ENCODE measurements around the gene PLEKHM1.
"Not testable (repeated sequence)": the region's sequence is repeated elsewhere in the genome, so short reads cannot be mapped to it uniquely, and the experiment has no call there.

Gene PLEKHM1

GRCh38 chr17:45460422-45460821 is 30.1 kb downstream of the PLEKHM1 start:
- not testable (repeated sequence) for DNase-seq

- not testable (repeated sequence) for DNase-seq
These were observed 36.2 kb downstream of the PLEKHM1 start for GRCh38 chr17:45454341-45454740.

GRCh38 chr17:45453731-45454130 is 36.8 kb downstream of the PLEKHM1 start:
- not testable (repeated sequence) for DNase-seq

- DNase-seq = not testable (repeated sequence)
These were observed 37.3 kb downstream of the PLEKHM1 start for GRCh38 chr17:45453225-45453534.

GRCh38 chr17:45452329-45453224 is 37.9 kb downstream of the PLEKHM1 start:
- not testable (repeated sequence) for DNase-seq

- not testable (repeated sequence) for DNase-seq
These were observed 38.9 kb downstream of the PLEKHM1 start for GRCh38 chr17:45451660-45452059.

GRCh38 chr17:45451131-45451530 is 39.4 kb downstream of the PLEKHM1 start:
- no peak for DNase-seq

GRCh38 chr17:45449708-45450329 is 40.7 kb downstream of the PLEKHM1 start:
- not testable (repeated sequence) for DNase-seq

- DNase-seq = not testable (repeated sequence)
These were observed 41.3 kb downstream of the PLEKHM1 start for GRCh38 chr17:45449260-45449659.

GRCh38 chr17:45448483-45448882 is 42.0 kb downstream of the PLEKHM1 start:
- DNase-seq = not testable (repeated sequence)

- DNase-seq = not testable (repeated sequence)
These were observed 42.5 kb downstream of the PLEKHM1 start for GRCh38 chr17:45448066-45448465.

GRCh38 chr17:45447650-45448049 is 42.9 kb downstream of the PLEKHM1 start:
- DNase-seq = not testable (repeated sequence)

- not testable (repeated sequence) for DNase-seq
These were observed 43.5 kb downstream of the PLEKHM1 start for GRCh38 chr17:45446872-45447625.

GRCh38 chr17:45445901-45446743 is 44.4 kb downstream of the PLEKHM1 start:
- not testable (repeated sequence) for DNase-seq

- DNase-seq = not testable (repeated sequence)
These were observed 45.4 kb downstream of the PLEKHM1 start for GRCh38 chr17:45444856-45445820.

- DNase-seq = not testable (repeated sequence)
These were observed 46.2 kb downstream of the PLEKHM1 start for GRCh38 chr17:45444301-45444700.

- DNase-seq = not testable (repeated sequence)
These were observed 46.9 kb downstream of the PLEKHM1 start for GRCh38 chr17:45443371-45444260.

- DNase-seq = no peak
These were observed 48.8 kb downstream of the PLEKHM1 start for GRCh38 chr17:45441526-45442310.

- DNase-seq = not testable (repeated sequence)
These were observed 49.5 kb downstream of the PLEKHM1 start for GRCh38 chr17:45440839-45441515.

Data from NCI-H2171 treated with DMSO at 0.1 percent for 48 hours (cell line).